GM18951 (cell line): ENCODE results near the gene HOXA5.

Source experiments
- POLR2A ChIP-seq: IDR thresholded peaks from 4 replicates; pipeline ENCODE4 v1.6.1; 2011; ENCODE audit warnings: mild to moderate bottlenecking; ENCODE audit not compliant: insufficient read length, insufficient read depth; ENCODE audit errors: extremely low read depth
- in situ Hi-C: fragments of 300-500 bp; cut with MboI; formaldehyde crosslinking; loops from one replicate; pipeline ENCODE4 v1.12.0; 2022; ENCODE audit warnings: low sequenced_read_pairs, mixed read lengths, inconsistent platforms; ENCODE audit not compliant: unreplicated experiment

The HOXA5 gene

GRCh38 chr7:27163288-27164044 lies 20.0 kb upstream of the HOXA5 start:
- in situ Hi-C loops: no loop called here

DNA sequence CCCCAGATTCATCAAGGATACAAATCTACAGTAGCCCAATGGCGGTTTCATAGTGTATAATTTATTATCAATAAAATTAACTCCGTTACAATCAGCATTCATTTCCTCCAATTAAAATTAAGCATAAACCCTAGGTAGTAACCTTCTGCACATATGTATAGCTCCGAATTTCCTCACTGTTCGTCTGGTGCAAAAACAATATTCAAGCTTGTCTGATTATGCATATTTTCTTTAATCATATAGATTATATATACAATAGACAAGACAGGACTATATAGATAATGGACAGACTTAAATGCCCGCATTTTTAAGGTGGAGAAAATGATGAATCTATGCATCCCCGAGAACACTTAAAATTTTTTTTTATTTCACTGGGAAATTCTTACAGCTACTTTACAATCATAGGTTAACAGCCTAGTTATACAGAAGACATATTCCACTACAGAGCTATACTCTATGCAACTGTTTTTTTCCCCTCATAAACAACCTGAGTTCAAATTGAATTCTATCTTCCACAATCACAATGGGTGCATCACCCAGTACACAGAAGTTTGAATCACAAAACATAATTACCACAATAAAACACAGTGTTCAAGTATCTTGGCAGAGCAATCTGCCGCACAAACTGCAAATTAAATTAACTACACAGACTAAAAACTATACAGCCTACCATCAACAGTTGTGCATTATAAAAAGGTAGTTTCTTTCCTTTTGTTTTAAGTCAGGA lies 19.2 kb upstream of the HOXA5 start:
- TF ChIP-seq POLR2A: no peak
- in situ Hi-C loops: no loop called here

More at GRCh38 chr7:27163288-27164044, 20.0 kb upstream of the HOXA5 start:
- TF ChIP-seq POLR2A: no peak

DNA sequence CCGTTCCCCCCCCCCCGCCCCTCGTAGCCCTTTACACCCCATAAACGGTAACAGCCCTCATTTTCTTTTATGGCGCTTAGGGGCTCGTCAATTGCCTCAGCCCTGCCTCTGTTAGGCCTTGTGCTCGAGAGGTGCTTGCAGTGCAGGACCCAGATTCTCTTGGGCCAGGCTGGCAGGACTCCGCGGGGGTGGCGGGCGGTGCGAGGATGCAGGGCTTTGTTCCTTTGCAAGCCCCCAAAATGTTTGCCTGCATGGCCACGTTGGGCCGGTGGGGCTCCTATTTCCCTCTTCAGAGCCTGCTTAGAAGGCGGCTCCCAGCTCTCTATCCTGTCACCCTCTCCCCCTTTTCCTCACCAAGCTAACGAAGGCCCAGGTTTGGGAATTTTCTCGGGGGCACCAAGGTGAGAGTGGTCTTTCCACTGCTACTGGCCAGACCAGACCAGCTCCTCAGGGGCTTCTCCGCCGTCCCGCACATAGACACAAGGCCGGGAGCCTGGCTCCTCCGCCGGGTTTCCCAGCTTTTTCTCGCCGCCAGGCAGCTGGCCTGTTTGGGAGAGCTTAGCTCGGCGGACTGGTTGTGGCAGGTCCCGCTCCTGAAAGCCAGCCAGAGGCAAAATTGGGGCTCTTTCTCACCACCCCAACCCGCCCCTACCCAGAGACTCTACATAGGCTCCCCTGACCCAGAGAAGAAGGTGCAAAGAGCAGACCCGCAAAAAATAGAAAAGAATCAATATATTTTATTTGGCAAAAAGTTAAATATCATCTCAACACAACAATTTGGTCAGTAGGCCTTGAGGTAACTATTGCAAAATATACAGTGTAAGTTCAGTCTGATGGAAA lies 18.5 kb upstream of the HOXA5 start:
- no peak for TF ChIP-seq POLR2A
- in situ Hi-C loops: no loop called here

- in situ Hi-C loops: no loop called here
- no peak for TF ChIP-seq POLR2A
Measured at GRCh38 chr7:27161214-27161720, 17.8 kb upstream of the HOXA5 start.

- no peak for TF ChIP-seq POLR2A
- in situ Hi-C loops: no loop called here
Measured at GRCh38 chr7:27160546-27161213, 17.2 kb upstream of the HOXA5 start.

DNA sequence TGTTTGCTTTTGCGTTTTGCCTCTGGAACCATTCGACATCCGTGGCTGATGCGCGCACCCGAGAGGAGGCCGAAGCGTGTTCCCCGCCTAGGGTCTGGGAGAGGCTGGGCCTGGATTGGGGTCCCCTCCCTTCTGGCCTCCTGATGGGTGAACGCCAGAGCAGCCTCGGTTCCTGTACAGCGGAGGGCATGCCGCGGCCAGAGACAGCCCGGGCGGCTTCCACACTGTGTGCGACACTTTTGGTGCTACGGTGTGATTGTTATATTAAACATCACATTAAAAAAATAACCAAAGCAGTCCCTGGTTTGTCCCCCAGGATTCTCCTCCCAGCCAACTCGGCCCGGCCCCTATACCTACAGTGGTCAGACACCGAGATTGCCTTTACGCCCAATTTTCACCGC lies 16.7 kb upstream of the HOXA5 start:
- TF ChIP-seq POLR2A: no peak
- in situ Hi-C loops: no loop called here

DNA sequence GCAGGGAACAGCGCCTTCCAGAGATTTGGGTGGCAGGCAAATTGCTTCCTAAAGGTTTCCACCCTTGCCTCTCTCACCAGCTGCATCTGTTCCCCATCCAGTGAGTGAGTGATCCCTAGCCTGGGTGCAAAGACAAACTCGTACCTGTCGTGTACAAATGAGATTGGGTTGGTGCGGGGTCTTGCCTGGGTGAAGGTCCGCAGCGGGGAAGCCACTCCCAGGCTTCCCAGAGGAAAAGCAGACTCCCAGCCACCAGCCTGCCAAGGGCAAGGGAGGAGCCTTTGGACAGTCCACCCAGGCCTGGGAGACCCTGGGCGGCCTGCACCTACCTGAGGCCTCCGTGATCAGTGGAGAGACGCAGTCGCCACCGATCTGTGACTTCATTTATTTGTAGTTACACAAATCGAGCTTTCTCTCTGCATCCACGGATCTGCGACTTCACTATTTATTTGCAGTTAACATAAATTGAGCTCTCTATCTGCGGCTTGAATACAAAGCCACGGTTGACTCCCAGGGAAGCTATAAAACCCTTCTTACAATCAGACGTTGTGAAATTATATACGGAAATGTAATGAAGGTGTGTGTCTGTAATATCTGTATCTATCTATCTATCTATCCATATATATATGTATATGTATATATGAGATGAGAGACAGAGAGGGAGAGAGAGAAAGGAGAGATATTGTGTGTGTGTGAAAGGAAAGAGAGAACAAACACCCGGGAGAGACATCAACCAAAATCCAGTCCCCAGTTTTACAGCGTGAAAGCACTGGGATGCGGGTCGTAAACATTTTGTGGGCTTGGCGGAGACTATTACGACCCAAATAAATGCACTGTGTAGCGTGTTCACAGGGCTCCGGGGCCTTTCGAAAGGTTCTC lies 16.0 kb upstream of the HOXA5 start:
- in situ Hi-C loops: loop anchor here (10.0 kb wide), 1 partner anchor 785 kb away; no protein-coding TSS in a partner anchor
- TF ChIP-seq POLR2A: no peak

- in situ Hi-C loops: loop anchor here (10.0 kb wide), 1 partner anchor 784 kb away; no protein-coding TSS in a partner anchor
- no peak for TF ChIP-seq POLR2A
Measured at GRCh38 chr7:27158436-27159265, 15.2 kb upstream of the HOXA5 start.

DNA sequence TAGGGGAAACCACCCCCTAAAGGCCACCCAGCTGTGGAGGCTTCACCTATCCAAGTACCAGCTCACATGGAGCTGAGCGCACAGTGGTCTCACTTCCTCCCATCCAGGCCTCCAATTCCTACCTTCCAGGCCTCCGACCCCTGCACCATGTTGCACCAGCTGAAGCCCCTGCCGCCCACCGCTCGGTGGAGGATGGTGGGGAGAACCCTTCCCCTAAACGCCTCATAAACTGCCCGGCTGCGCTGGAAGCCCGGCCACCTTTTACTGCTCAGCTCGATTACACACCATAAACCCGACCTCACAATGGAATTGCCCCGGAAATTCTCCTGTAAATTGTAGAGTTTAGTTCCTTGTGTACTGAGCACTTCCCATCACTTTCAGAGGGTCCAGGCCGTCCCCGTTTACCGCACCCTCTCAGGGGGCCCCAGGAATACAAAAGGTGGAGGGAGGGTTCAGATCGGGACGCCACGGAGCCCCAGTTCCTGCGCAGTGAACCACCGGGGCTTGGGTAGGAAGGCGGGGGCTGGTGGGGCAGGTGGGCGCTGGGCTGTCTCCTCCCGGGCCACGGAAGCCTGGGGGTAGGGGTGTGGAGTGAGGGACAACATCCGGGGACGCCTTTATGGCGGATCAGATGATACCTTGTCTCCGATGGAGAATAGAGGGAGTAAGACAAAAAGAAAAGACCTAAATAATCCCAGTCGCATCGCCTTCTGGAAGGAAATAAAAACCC lies 14.4 kb upstream of the HOXA5 start:
- in situ Hi-C loops: loop anchor here (10.0 kb wide), 1 partner anchor 783 kb away; no protein-coding TSS in a partner anchor
- TF ChIP-seq POLR2A: no peak
